LNCAP (cell line): ENCODE data around the gene NGB.

Experiments used
- CTCF ChIP-seq: fragments of 450-650 bp; IDR thresholded peaks from 2 replicates; pipeline ENCODE4 v1.5.1; 2017; ENCODE audit warnings: mild to moderate bottlenecking

NGB gene

GRCh38 chr14:77246784-77247183 is 24.2 kb downstream of the NGB start:
- no peak for TF ChIP-seq CTCF

DNA sequence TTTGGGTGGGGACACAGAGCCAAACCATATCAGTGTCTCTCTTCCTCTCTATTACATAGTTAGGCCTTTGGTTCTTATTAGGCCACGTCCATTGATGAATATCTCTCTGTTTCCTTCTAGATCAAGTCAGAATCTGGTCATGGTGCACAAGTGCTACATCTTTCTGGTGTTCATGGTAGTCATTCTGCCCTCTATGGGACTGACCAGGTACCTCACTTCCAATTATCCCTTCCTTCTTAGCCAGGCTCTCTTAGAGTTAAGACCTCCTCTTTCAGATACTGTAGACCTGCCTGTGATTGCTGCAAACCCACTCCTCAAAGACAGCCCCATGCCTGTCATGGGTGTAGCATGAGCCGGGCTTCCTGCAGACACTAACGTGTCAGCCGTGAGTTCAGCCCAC is 25.2 kb downstream of the NGB start:
- peak; percentile 16; the same call in 1 of the 2 replicates for TF ChIP-seq CTCF

GRCh38 chr14:77243853-77244252 is 27.2 kb downstream of the NGB start:
- no peak for TF ChIP-seq CTCF

DNA sequence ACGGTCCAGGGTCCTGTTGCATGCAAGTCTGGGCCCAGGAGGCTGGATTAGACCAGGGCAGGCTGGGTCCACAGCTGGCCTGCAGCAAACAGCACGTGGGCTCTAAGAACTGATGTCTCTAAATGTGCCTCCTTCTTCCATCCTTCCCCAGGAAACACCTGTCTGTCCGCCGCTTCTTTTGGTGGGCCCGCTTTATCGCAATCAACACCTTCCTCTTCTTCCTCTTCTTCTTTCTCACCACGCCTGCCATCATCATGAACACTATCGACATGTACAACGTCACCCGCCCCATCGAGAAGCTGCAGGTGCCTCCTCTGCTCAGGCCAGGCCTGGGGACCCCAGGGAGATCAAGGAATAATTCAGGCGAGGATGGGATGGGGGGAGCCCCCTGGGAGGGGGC is 28.3 kb downstream of the NGB start:
- no peak for TF ChIP-seq CTCF

- TF ChIP-seq CTCF, result no peak
These were observed 29.1 kb downstream of the NGB start for GRCh38 chr14:77241955-77242354.

GRCh38 chr14:77240336-77240915 is 30.6 kb downstream of the NGB start:
- TF ChIP-seq CTCF, result no peak

DNA sequence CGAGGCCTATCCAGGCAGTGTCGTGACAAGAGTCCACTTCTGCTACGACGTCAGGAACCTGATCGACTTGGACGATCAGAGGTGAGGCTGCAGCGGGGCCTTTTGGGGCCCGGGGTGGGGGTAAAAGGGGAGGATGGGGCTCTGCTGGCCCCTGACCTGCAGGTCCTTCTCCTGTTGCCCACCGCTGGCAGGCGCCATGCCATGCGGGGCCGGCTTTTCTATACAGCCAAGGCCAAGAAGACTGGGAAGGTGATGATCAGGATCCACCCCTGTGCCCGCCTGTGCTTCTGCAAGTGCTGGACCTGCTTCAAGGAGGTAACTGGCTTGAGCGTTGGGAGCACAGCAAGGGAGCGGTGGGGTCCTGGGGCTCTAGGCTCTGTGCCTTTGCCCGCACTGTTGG is 31.6 kb downstream of the NGB start:
- TF ChIP-seq CTCF, result no peak

- no peak for TF ChIP-seq CTCF
These were observed 32.0 kb downstream of the NGB start for GRCh38 chr14:77238996-77239395.
